Osteocyte (in vitro differentiated cells): ENCODE measurements around the gene OR7A5. TPM values are rescaled to one million over a fixed set of nuclear protein-coding genes. Genes with fewer than 3 reads are reported as not detected.
"Not testable (repeated sequence)": the region's sequence is repeated elsewhere in the genome, so short reads cannot be mapped to it uniquely, and the experiment has no call there.

Experiments
- DNase-seq: peaks from one replicate; pipeline ENCODE4 v3.0.0; 2021; ENCODE audit warnings: mixed read lengths; ENCODE audit not compliant: unreplicated experiment; ENCODE audit errors: extremely low spot score
- H3K27ac Mint-ChIP-seq: one replicate; pipeline ENCODE4 v1.8.0; 2021; ENCODE audit warnings: mild to moderate bottlenecking, mixed read lengths; ENCODE audit not compliant: unreplicated experiment
- H3K27me3 Mint-ChIP-seq: one replicate; pipeline ENCODE4 v1.8.0; 2021; ENCODE audit warnings: mixed read lengths; ENCODE audit not compliant: unreplicated experiment
- H3K36me3 Mint-ChIP-seq: one replicate; pipeline ENCODE4 v1.8.0; 2021; ENCODE audit warnings: mixed read lengths; ENCODE audit not compliant: unreplicated experiment
- H3K4me1 Mint-ChIP-seq: one replicate; pipeline ENCODE4 v1.8.0; 2021; ENCODE audit warnings: mixed read lengths; ENCODE audit not compliant: unreplicated experiment
- H3K4me3 Mint-ChIP-seq: one replicate; pipeline ENCODE4 v1.8.0; 2021; ENCODE audit warnings: mild to moderate bottlenecking, moderate library complexity, mixed read lengths; ENCODE audit not compliant: unreplicated experiment
- H3K9me3 Mint-ChIP-seq: one replicate; pipeline ENCODE4 v1.8.0; 2021; ENCODE audit warnings: mixed read lengths; ENCODE audit not compliant: unreplicated experiment
- total RNA-seq: library from RNA; stranded (reverse); gene quantifications from 2 replicates; pipeline ENCODE4 v1.2.1, GENCODE V29; 2021
- TF ChIP-seq, protein P1 (sequence below): fragments of 200-600 bp; sonication (generic); IDR thresholded peaks from 2 replicates; pipeline ENCODE4 v1.5.0; 2021; ENCODE audit warnings: antibody characterized with exemption, mild to moderate bottlenecking, moderate library complexity

Gene OR7A5
- total RNA-seq, 1 donor from 2014 or later = not detected

DNA sequence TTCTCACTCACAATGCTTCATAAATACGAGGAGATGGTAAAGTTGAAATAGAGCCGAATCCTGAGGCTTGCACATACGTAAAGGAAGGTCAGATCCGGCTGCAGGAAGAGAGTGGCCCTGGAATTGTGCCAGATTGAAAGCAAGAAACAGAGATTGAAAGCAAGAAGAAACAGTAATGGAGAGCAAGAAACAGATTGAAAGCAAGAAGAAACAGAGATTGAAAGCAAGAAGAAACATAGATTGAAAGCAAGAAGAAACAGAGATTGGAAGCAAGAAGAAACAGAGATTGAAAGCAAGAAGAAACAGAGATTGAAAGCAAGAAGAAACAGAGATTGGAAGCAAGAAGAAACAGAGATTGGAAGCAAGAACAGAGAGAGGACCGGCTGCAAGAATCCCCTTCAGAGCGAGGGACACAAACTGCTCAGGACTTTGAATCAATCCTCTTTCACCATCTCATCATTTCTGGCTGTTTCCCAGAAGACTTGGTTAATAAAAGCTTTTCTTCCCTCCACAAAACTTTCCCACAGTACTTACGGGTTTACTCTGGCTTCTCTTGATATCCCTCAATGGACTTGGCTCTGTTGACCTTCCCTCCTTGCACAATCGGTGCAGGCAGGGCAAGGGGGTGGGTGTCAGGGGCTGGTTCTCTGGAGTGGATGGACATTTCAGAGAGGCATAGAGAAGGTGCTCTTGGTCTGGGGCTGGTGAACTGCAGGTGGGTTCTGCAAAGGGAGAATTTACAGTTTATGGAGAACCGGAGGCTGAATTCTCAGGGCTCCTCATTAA lies 25.5 kb downstream of the OR7A5 start:
- Mint-ChIP-seq H3K9me3 (no peaks in the 10 kb centered on the region), H3K36me3 (no peaks in the 10 kb centered on the region), H3K27me3 (peaks cover 7% of the 10 kb centered on the region), H3K27ac (no peak overlapping the region), H3K4me3 (no peak overlapping the region), H3K4me1 (no peaks in the 10 kb centered on the region)
- TF ChIP-seq, protein P1, sequence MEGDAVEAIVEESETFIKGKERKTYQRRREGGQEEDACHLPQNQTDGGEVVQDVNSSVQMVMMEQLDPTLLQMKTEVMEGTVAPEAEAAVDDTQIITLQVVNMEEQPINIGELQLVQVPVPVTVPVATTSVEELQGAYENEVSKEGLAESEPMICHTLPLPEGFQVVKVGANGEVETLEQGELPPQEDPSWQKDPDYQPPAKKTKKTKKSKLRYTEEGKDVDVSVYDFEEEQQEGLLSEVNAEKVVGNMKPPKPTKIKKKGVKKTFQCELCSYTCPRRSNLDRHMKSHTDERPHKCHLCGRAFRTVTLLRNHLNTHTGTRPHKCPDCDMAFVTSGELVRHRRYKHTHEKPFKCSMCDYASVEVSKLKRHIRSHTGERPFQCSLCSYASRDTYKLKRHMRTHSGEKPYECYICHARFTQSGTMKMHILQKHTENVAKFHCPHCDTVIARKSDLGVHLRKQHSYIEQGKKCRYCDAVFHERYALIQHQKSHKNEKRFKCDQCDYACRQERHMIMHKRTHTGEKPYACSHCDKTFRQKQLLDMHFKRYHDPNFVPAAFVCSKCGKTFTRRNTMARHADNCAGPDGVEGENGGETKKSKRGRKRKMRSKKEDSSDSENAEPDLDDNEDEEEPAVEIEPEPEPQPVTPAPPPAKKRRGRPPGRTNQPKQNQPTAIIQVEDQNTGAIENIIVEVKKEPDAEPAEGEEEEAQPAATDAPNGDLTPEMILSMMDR = no peak
- no peak for DNase-seq

DNA sequence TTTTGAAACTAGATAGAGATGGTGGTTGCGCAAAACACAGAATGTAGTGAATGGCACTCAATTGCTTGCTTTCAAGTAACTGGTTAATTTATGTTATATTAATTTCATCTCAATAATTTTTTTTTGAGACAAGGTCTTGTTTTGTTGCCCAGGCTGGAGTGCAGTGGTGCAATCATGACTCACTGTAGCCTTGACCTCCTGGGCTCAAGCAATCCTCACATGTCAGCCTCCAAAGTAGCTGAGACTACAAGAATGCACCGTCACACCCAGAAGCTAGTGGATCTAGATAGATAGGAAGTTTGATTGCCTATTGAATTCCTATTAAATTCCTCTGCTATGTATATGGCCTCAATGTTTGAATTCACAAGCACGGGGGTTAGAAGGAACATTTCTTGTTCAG lies 30.2 kb downstream of the OR7A5 start:
- no peaks in the 10 kb centered on the region for H3K4me1 Mint-ChIP-seq
- peak; percentile 48 for DNase-seq

DNA sequence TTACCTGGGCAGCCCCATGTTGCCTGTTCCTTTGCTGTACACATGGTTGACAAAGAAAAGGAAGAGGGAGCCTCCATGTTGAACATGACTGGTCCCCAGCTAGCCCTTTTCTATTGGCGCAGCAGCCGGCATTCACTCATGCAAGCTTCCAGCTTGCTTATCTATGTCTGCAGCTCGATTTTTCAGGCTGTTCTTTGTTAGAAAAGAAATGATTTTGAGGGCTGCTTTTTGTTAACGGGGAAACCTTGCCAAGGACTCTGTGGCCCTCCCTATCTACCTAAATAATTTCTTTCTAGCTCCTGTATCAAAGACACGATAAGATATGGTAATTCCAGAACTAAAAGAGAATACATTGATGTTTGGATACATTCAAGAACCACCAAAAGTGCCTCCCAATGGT lies 36.2 kb downstream of the OR7A5 start:
- Mint-ChIP-seq H3K9me3 (peaks cover 12% of the 10 kb centered on the region), H3K36me3 (no peaks in the 10 kb centered on the region), H3K27me3 (no peaks in the 10 kb centered on the region), H3K27ac (no peak overlapping the region), H3K4me1 (no peaks in the 10 kb centered on the region), H3K4me3 (no peak overlapping the region)
- TF ChIP-seq, protein P1 = no peak
- peak; percentile 49 for DNase-seq

More for the DNA sequence above, 30.2 kb downstream of the OR7A5 start:
- Mint-ChIP-seq H3K36me3 (no peaks in the 10 kb centered on the region), H3K4me3 (no peak overlapping the region), H3K27ac (no peak overlapping the region), H3K27me3 (peaks cover 7% of the 10 kb centered on the region), H3K9me3 (peaks cover 3% of the 10 kb centered on the region)
- TF ChIP-seq, protein P1 = no peak

DNA sequence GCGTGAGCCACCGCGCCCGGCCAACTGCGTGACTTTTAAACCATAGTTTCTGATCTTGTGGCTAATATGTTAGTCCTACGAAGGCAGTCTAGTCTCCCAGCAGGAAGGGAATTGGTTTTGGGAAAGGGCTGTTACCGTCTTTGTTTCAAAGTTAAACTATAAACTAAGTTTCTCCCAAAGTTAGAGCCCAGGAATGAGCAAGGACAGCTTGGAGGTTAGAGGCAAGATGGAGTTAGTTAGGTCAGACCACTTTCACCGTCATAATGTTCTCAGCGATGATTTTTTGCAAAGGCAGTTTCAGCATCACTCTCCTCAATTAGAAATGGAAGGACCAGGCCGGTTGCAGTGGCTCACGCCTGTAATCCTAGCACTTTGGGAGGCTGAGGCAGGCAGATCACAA lies 39.0 kb downstream of the OR7A5 start:
- no peak overlapping the region for H3K4me3 Mint-ChIP-seq
- peaks cover 5% of the 10 kb centered on the region for H3K27me3 Mint-ChIP-seq
- no peaks in the 10 kb centered on the region for H3K4me1 Mint-ChIP-seq
- no peaks in the 10 kb centered on the region for H3K36me3 Mint-ChIP-seq
- H3K9me3 Mint-ChIP-seq = peaks cover 14% of the 10 kb centered on the region
- TF ChIP-seq, protein P1 = no peak
- DNase-seq = no peak
- no peak overlapping the region for H3K27ac Mint-ChIP-seq

DNA sequence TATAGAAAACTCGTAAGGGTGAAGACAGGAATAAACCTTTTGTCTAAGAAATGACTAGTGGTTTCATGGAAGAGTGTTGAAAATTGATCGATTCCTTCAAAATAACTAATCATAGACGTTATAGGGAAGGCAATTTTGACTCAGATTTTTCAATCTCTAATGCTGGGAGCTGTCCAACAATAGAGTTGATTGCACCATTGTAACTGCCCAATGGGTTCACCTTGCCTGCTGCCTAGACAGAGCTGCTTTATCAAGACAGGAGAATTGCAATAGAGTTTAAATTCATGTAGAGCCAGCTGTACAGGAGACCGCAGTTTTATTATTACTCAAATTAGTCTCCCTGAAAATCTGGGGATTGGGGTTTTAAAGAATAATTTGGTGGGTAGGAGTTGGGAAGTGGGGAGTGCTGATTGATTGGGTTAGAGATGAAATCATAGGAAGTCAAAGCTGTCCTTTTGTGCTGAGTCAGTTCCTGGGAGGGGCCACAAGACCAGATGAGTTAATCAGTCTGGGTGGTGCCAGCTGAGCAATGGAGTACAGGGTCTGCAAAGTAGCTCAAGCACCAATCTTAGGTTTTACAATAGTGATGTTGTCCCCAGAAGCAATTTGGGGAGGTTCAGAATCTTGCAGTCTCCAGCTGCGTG lies 39.8 kb downstream of the OR7A5 start:
- no peak overlapping the region for H3K4me3 Mint-ChIP-seq
- no peak for DNase-seq
- TF ChIP-seq, protein P1 = no peak
- no peak overlapping the region for H3K27ac Mint-ChIP-seq
- H3K9me3 Mint-ChIP-seq = peaks cover 14% of the 10 kb centered on the region
- H3K4me1 Mint-ChIP-seq = no peaks in the 10 kb centered on the region
- peaks cover 7% of the 10 kb centered on the region for H3K27me3 Mint-ChIP-seq
- H3K36me3 Mint-ChIP-seq = no peaks in the 10 kb centered on the region

DNA sequence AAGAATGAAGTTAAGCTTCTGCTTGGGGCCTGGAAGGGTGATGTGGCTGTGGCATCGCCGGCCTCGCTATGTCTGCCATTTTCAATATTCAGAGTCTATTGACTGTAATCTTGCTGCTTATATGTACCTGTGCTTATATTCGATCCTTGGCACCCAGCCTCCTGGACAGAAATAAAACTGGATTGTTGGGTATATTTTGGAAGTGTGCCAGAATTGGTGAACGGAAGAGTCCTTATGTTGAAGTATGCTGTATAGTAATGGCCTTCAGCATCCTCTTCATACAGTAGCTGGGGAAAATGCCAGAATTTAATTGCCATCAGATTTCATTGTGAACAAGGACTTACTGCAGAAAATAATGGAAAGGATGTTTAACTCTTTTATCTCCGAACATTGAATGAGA lies 42.7 kb downstream of the OR7A5 start:
- H3K4me1 Mint-ChIP-seq, H3K27ac Mint-ChIP-seq, H3K36me3 Mint-ChIP-seq, DNase-seq, H3K4me3 Mint-ChIP-seq: not testable (repeated sequence)
- peaks cover 12% of the 10 kb centered on the region for H3K27me3 Mint-ChIP-seq
- peaks cover 11% of the 10 kb centered on the region for H3K9me3 Mint-ChIP-seq
